CD8-positive, alpha-beta memory T cell (primary cell): Measurements from ENCODE around the gene DNAH5. TPM values are rescaled to one million over a fixed set of nuclear protein-coding genes. Genes with fewer than 3 reads are reported as not detected.

ENCODE experiments used
- CTCF ChIA-PET: fragments of 350-600 bp; sonication (Branson Sonifier 250); formaldehyde crosslinking; loops from one replicate; lab custom pipeline; 2021; ENCODE audit warnings: antibody characterized with exemption; lab: Charles Lee
- POLR2A ChIA-PET: fragments of 350-600 bp; sonication (Branson Sonifier 250); formaldehyde crosslinking; loops from one replicate; lab custom pipeline; 2021; ENCODE audit warnings: antibody characterized with exemption; lab: Charles Lee
- DNase-seq, 5 donors: peaks; one replicate each; pipeline versions ENCODE4 v3.0.0 to v3.0.0-alpha.2; 2020 to 2022; ENCODE audit warnings: mixed read lengths in 1 of 5
- H3K27ac ChIP-seq: one replicate; pipeline ENCODE4 v1.7.0; 2013; ENCODE audit warnings: low read depth, mild to moderate bottlenecking, low read length, moderate library complexity
- H3K27me3 ChIP-seq: 2 replicates; pipeline ENCODE4 v1.7.0; 2013; ENCODE audit warnings: low read length, mild to moderate bottlenecking; ENCODE audit not compliant: insufficient read depth, poor library complexity, severe bottlenecking
- H3K36me3 ChIP-seq: 2 replicates; pipeline ENCODE4 v1.7.0; 2013; ENCODE audit warnings: mild to moderate bottlenecking, low read length, moderate library complexity; ENCODE audit not compliant: insufficient read depth
- H3K4me1 ChIP-seq: 2 replicates; pipeline ENCODE4 v1.7.0; 2013; ENCODE audit warnings: mild to moderate bottlenecking, low read length, moderate library complexity; ENCODE audit not compliant: insufficient read depth
- H3K4me3 ChIP-seq: 2 replicates; pipeline ENCODE4 v1.7.0; 2013; ENCODE audit warnings: mild to moderate bottlenecking, low read length
- H3K9me3 ChIP-seq: 2 replicates; pipeline ENCODE4 v1.7.0; 2013; ENCODE audit warnings: mild to moderate bottlenecking, low read length
- H3K27ac Mint-ChIP-seq, 8 donors: one replicate each; pipeline ENCODE4 v1.8.0; 2020 to 2021; ENCODE audit warnings: mixed read lengths in 8 of 8, mild to moderate bottlenecking in 6 of 8, inconsistent platforms in 3 of 8, moderate library complexity in 3 of 8
- H3K27me3 Mint-ChIP-seq, 2 donors: one replicate each; pipeline ENCODE4 v1.8.0; 2020 to 2021; ENCODE audit warnings: mixed read lengths in 2 of 2, mild to moderate bottlenecking in 1 of 2, moderate library complexity in 1 of 2
- H3K36me3 Mint-ChIP-seq, 3 donors: one replicate each; pipeline ENCODE4 v1.8.0; 2020 to 2021; ENCODE audit warnings: mixed read lengths in 3 of 3, inconsistent platforms in 1 of 3, mild to moderate bottlenecking in 1 of 3
- H3K4me1 Mint-ChIP-seq, 3 donors: one replicate each; pipeline ENCODE4 v1.8.0; 2020 to 2021; ENCODE audit warnings: mixed read lengths in 3 of 3, inconsistent platforms in 1 of 3, mild to moderate bottlenecking in 1 of 3
- H3K4me3 Mint-ChIP-seq, 7 donors: one replicate each; pipeline ENCODE4 v1.8.0; 2020 to 2021; ENCODE audit warnings: mixed read lengths in 7 of 7, mild to moderate bottlenecking in 6 of 7, moderate library complexity in 4 of 7, inconsistent platforms in 2 of 7
- H3K9me3 Mint-ChIP-seq, 5 donors: one replicate each; pipeline ENCODE4 v1.8.0; 2020 to 2022; ENCODE audit warnings: mixed read lengths in 5 of 5, mild to moderate bottlenecking in 3 of 5, moderate library complexity in 2 of 5, inconsistent platforms in 1 of 5
- polyA plus RNA-seq: library from polyadenylated mRNA; unstranded; fragments of 300-500 nt; fragmentation: Illumina TruSeq; gene quantifications from one replicate; pipeline ENCODE4 v1.2.3, GENCODE V29; 2021
- total RNA-seq, 2 experiments: library from RNA; stranded (reverse); gene quantifications; one replicate each; pipeline ENCODE4 v1.2.3, GENCODE V29; 2021

Gene DNAH5
- total and polyA plus RNA-seq, 3 experiments from 2014 or later: not detected

GRCh38 chr5:13956471-13956870, 12.0 kb upstream of the DNAH5 start:
- Mint-ChIP-seq H3K27me3 (no peaks in the 10 kb centered on the region), H3K4me1 (no peaks in the 10 kb centered on the region), H3K27ac (no peak overlapping the region), H3K36me3 (no peaks in the 10 kb centered on the region), H3K9me3 (peaks cover 0 to 2% (median 2%) of the 10 kb centered on the region in 5 donors), H3K4me3 (no peak overlapping the region)
- H3K4me1 ChIP-seq: no peaks in the 10 kb centered on the region
- no peaks in the 10 kb centered on the region for H3K36me3 ChIP-seq
- POLR2A ChIA-PET: no interaction called here
- H3K9me3 ChIP-seq: no peaks in the 10 kb centered on the region
- H3K27ac ChIP-seq: no peak overlapping the region
- DNase-seq: no peak
- no peaks in the 10 kb centered on the region for H3K27me3 ChIP-seq
- CTCF ChIA-PET: no interaction called here
- no peak overlapping the region for H3K4me3 ChIP-seq

- DNase-seq: no peak
- H3K27ac ChIP-seq: no peak overlapping the region
- no peak overlapping the region for H3K27ac Mint-ChIP-seq
- POLR2A ChIA-PET: no interaction called here
- no peaks in the 10 kb centered on the region for H3K4me1 Mint-ChIP-seq
- no peaks in the 10 kb centered on the region for H3K36me3 Mint-ChIP-seq
- peaks cover 0 to 2% (median 2%) of the 10 kb centered on the region in 5 donors for H3K9me3 Mint-ChIP-seq
- no peaks in the 10 kb centered on the region for H3K9me3 ChIP-seq
- no peaks in the 10 kb centered on the region for H3K27me3 ChIP-seq
- no peaks in the 10 kb centered on the region for H3K4me1 ChIP-seq
- H3K4me3 ChIP-seq: no peak overlapping the region
- H3K4me3 Mint-ChIP-seq: no peak overlapping the region
- H3K36me3 ChIP-seq: no peaks in the 10 kb centered on the region
- CTCF ChIA-PET: no interaction called here
- no peaks in the 10 kb centered on the region for H3K27me3 Mint-ChIP-seq
Measured at GRCh38 chr5:13955896-13956295, 11.4 kb upstream of the DNAH5 start.

- Histone ChIP-seq H3K4me3 (no peak overlapping the region), H3K4me1 (no peaks in the 10 kb centered on the region), H3K27me3 (no peaks in the 10 kb centered on the region), H3K9me3 (no peaks in the 10 kb centered on the region), H3K36me3 (no peaks in the 10 kb centered on the region), H3K27ac (no peak overlapping the region)
- H3K36me3 Mint-ChIP-seq: no peaks in the 10 kb centered on the region
- no peak for DNase-seq
- POLR2A ChIA-PET: no interaction called here
- no peaks in the 10 kb centered on the region for H3K27me3 Mint-ChIP-seq
- H3K4me1 Mint-ChIP-seq: no peaks in the 10 kb centered on the region
- H3K4me3 Mint-ChIP-seq: no peak overlapping the region
- peaks cover 0 to 4% (median 0%) of the 10 kb centered on the region in 5 donors for H3K9me3 Mint-ChIP-seq
- CTCF ChIA-PET: no interaction called here
- H3K27ac Mint-ChIP-seq: no peak overlapping the region
Measured at GRCh38 chr5:13946111-13946510, 1.6 kb upstream of the DNAH5 start.

- Mint-ChIP-seq H3K36me3 (no peaks in the 10 kb centered on the region), H3K4me3 (no peak overlapping the region), H3K4me1 (no peaks in the 10 kb centered on the region), H3K9me3 (peaks cover 0 to 4% (median 0%) of the 10 kb centered on the region in 5 donors), H3K27ac (no peak overlapping the region), H3K27me3 (no peaks in the 10 kb centered on the region)
- no peak for DNase-seq
- Histone ChIP-seq H3K27ac (no peak overlapping the region), H3K36me3 (no peaks in the 10 kb centered on the region), H3K4me1 (no peaks in the 10 kb centered on the region), H3K9me3 (no peaks in the 10 kb centered on the region), H3K4me3 (no peak overlapping the region), H3K27me3 (no peaks in the 10 kb centered on the region)
- CTCF ChIA-PET: no interaction called here
- POLR2A ChIA-PET: no interaction called here
Measured at GRCh38 chr5:13945271-13945670, 783 bp upstream of the DNAH5 start.

- H3K27ac ChIP-seq: no peak overlapping the region
- no peak overlapping the region for H3K4me3 Mint-ChIP-seq
- H3K4me1 Mint-ChIP-seq: no peaks in the 10 kb centered on the region
- H3K27me3 Mint-ChIP-seq: no peaks in the 10 kb centered on the region
- no peaks in the 10 kb centered on the region for H3K9me3 ChIP-seq
- H3K9me3 Mint-ChIP-seq: peaks cover 0 to 4% (median 0%) of the 10 kb centered on the region in 5 donors
- no peaks in the 10 kb centered on the region for H3K36me3 Mint-ChIP-seq
- DNase-seq: no peak
- no peaks in the 10 kb centered on the region for H3K4me1 ChIP-seq
- H3K27ac Mint-ChIP-seq: no peak overlapping the region
- H3K36me3 ChIP-seq: no peaks in the 10 kb centered on the region
- CTCF ChIA-PET: no interaction called here
- H3K4me3 ChIP-seq: no peak overlapping the region
- no peaks in the 10 kb centered on the region for H3K27me3 ChIP-seq
- POLR2A ChIA-PET: no interaction called here
Measured at GRCh38 chr5:13943676-13944075, 812 bp downstream of the DNAH5 start.

GRCh38 chr5:13941468-13941867, 3.0 kb downstream of the DNAH5 start:
- H3K4me1 ChIP-seq: no peaks in the 10 kb centered on the region
- H3K27ac ChIP-seq: no peak overlapping the region
- Mint-ChIP-seq H3K4me1 (no peaks in the 10 kb centered on the region), H3K4me3 (no peak overlapping the region), H3K27me3 (no peaks in the 10 kb centered on the region), H3K9me3 (peaks cover 0 to 4% (median 3%) of the 10 kb centered on the region in 5 donors), H3K36me3 (no peaks in the 10 kb centered on the region), H3K27ac (no peak overlapping the region)
- H3K36me3 ChIP-seq: no peaks in the 10 kb centered on the region
- ChIA-PET POLR2A (no interaction called here), CTCF (no interaction called here)
- no peaks in the 10 kb centered on the region for H3K27me3 ChIP-seq
- no peak for DNase-seq
- no peak overlapping the region for H3K4me3 ChIP-seq
- H3K9me3 ChIP-seq: no peaks in the 10 kb centered on the region

GRCh38 chr5:13939638-13940037, 4.8 kb downstream of the DNAH5 start:
- H3K4me1 Mint-ChIP-seq: no peaks in the 10 kb centered on the region
- CTCF ChIA-PET: no interaction called here

GRCh38 chr5:13934921-13935320, 9.6 kb downstream of the DNAH5 start:
- no peak overlapping the region for H3K4me3 Mint-ChIP-seq
- no peaks in the 10 kb centered on the region for H3K27me3 ChIP-seq

More at GRCh38 chr5:13939638-13940037, 4.8 kb downstream of the DNAH5 start:
- no peak for DNase-seq
- H3K4me3 Mint-ChIP-seq: no peak overlapping the region
- H3K9me3 Mint-ChIP-seq: peaks cover 0 to 7% (median 3%) of the 10 kb centered on the region in 5 donors
- H3K27me3 Mint-ChIP-seq: no peaks in the 10 kb centered on the region
- Histone ChIP-seq H3K36me3 (no peaks in the 10 kb centered on the region), H3K27ac (no peak overlapping the region), H3K9me3 (no peaks in the 10 kb centered on the region), H3K4me3 (no peak overlapping the region), H3K27me3 (no peaks in the 10 kb centered on the region), H3K4me1 (no peaks in the 10 kb centered on the region)
- H3K36me3 Mint-ChIP-seq: no peaks in the 10 kb centered on the region
- H3K27ac Mint-ChIP-seq: no peak overlapping the region
- POLR2A ChIA-PET: no interaction called here

GRCh38 chr5:13934125-13934524, 10.4 kb downstream of the DNAH5 start:
- Mint-ChIP-seq H3K9me3 (peaks cover 0 to 19% (median 9%) of the 10 kb centered on the region in 5 donors), H3K36me3 (no peaks in the 10 kb centered on the region)

More at GRCh38 chr5:13934921-13935320, 9.6 kb downstream of the DNAH5 start:
- no peaks in the 10 kb centered on the region for H3K4me1 ChIP-seq
- H3K9me3 Mint-ChIP-seq: peaks cover 0 to 19% (median 10%) of the 10 kb centered on the region in 5 donors
- no peak for DNase-seq
- ChIA-PET POLR2A (no interaction called here), CTCF (no interaction called here)
- H3K36me3 Mint-ChIP-seq: no peaks in the 10 kb centered on the region
- no peaks in the 10 kb centered on the region for H3K36me3 ChIP-seq
- H3K27me3 Mint-ChIP-seq: no peaks in the 10 kb centered on the region
- no peak overlapping the region for H3K27ac ChIP-seq
- no peaks in the 10 kb centered on the region for H3K4me1 Mint-ChIP-seq
- H3K27ac Mint-ChIP-seq: no peak overlapping the region
- H3K4me3 ChIP-seq: no peak overlapping the region
- no peaks in the 10 kb centered on the region for H3K9me3 ChIP-seq

More at GRCh38 chr5:13934125-13934524, 10.4 kb downstream of the DNAH5 start:
- ChIA-PET CTCF (no interaction called here), POLR2A (no interaction called here)
- Histone ChIP-seq H3K27ac (no peak overlapping the region), H3K27me3 (no peaks in the 10 kb centered on the region), H3K4me1 (no peaks in the 10 kb centered on the region), H3K9me3 (no peaks in the 10 kb centered on the region), H3K4me3 (no peak overlapping the region), H3K36me3 (no peaks in the 10 kb centered on the region)
- no peak for DNase-seq
- Mint-ChIP-seq H3K4me3 (no peak overlapping the region), H3K27ac (no peak overlapping the region), H3K27me3 (no peaks in the 10 kb centered on the region), H3K4me1 (no peaks in the 10 kb centered on the region)
